WTC11 (cell line): ENCODE measurements around the gene SLA2. TPM values are rescaled to one million over a fixed set of nuclear protein-coding genes. Genes with fewer than 3 reads are reported as not detected.

Source experiments
- ATAC-seq: fragments of 200-7000 bp; cut with Tn5 transposase; 2 replicates; pipeline ENCODE4 v1.10.0; 2021; ENCODE audit warnings: mild to moderate bottlenecking, moderate library complexity
- CTCF ChIA-PET: fragments of 300-600 bp; sonication (Branson Sonifier 250); formaldehyde crosslinking; loops from one replicate; lab custom pipeline; 2021; ENCODE audit warnings: antibody characterized with exemption; lab: Charles Lee
- POLR2A ChIA-PET: fragments of 350-600 bp; sonication (Branson Sonifier 250); formaldehyde crosslinking; loops from one replicate; lab custom pipeline; 2021; ENCODE audit warnings: antibody characterized with exemption; lab: Charles Lee
- DNase-seq: peaks from one replicate; pipeline ENCODE4 v3.0.0; 2021; ENCODE audit warnings: low spot score
- H3K27ac Mint-ChIP-seq: 2 replicates; pipeline ENCODE4 v1.8.0; 2021; ENCODE audit warnings: mixed read lengths
- H3K27me3 Mint-ChIP-seq: 2 replicates; pipeline ENCODE4 v1.8.0; 2021; ENCODE audit warnings: low read depth, mild to moderate bottlenecking, moderate library complexity, mixed read lengths
- H3K36me3 Mint-ChIP-seq: 2 replicates; pipeline ENCODE4 v1.8.0; 2021; ENCODE audit warnings: mixed read lengths
- H3K4me1 Mint-ChIP-seq: 2 replicates; pipeline ENCODE4 v1.8.0; 2022; ENCODE audit warnings: mixed read lengths
- H3K4me3 Mint-ChIP-seq: 2 replicates; pipeline ENCODE4 v1.8.0; 2021; ENCODE audit warnings: mild to moderate bottlenecking, moderate library complexity, mixed read lengths
- H3K9me3 Mint-ChIP-seq: 2 replicates; pipeline ENCODE4 v1.8.0; 2021; ENCODE audit warnings: mixed read lengths
- ETV6 ChIP-seq: sonication (generic); formaldehyde crosslinking; IDR thresholded peaks from 2 replicates; pipeline ENCODE4 v1.8.1; 2022; ENCODE audit warnings: mild to moderate bottlenecking, missing genetic modification reagents
- FOXJ3 ChIP-seq: sonication (generic); formaldehyde crosslinking; IDR thresholded peaks from 2 replicates; pipeline ENCODE4 v1.9.0; 2021; ENCODE audit warnings: missing genetic modification reagents, mild to moderate bottlenecking, borderline replicate concordance
- FOXK1 ChIP-seq: sonication (generic); formaldehyde crosslinking; IDR thresholded peaks from 2 replicates; pipeline ENCODE4 v1.8.0; 2022; ENCODE audit warnings: mild to moderate bottlenecking, moderate library complexity, missing genetic modification reagents
- FOXP1 ChIP-seq: sonication (generic); formaldehyde crosslinking; IDR thresholded peaks from 2 replicates; pipeline ENCODE4 v1.8.0; 2022; ENCODE audit warnings: missing genetic modification reagents, mild to moderate bottlenecking, moderate library complexity, borderline replicate concordance
- GABPB1 ChIP-seq: sonication (generic); formaldehyde crosslinking; IDR thresholded peaks from 2 replicates; pipeline ENCODE4 v1.8.1; 2023; ENCODE audit warnings: mild to moderate bottlenecking, missing genetic modification reagents
- JAZF1 ChIP-seq: fragments of 250-450 bp; sonication (Bioruptor Pico); IDR thresholded peaks from 2 replicates; pipeline ENCODE4 v1.9.0; 2021; ENCODE audit warnings: moderate library complexity, mild to moderate bottlenecking, inconsistent platforms
- MYBL2 ChIP-seq: sonication (generic); formaldehyde crosslinking; IDR thresholded peaks from 2 replicates; pipeline ENCODE4 v1.8.1; 2023; ENCODE audit warnings: mild to moderate bottlenecking, moderate library complexity, missing genetic modification reagents
- SMAD3 ChIP-seq: sonication (generic); formaldehyde crosslinking; IDR thresholded peaks from 2 replicates; pipeline ENCODE4 v1.8.0; 2022; ENCODE audit warnings: missing genetic modification reagents, mild to moderate bottlenecking, borderline replicate concordance
- TCF7 ChIP-seq: sonication (generic); formaldehyde crosslinking; IDR thresholded peaks from 2 replicates; pipeline ENCODE4 v1.8.0; 2022; ENCODE audit warnings: mild to moderate bottlenecking, low read depth, missing genetic modification reagents, moderate library complexity
- ZBTB21 ChIP-seq: sonication (generic); formaldehyde crosslinking; IDR thresholded peaks from 2 replicates; pipeline ENCODE4 v1.8.1; 2023; ENCODE audit warnings: mild to moderate bottlenecking, missing genetic modification reagents, borderline replicate concordance
- ZNF232 ChIP-seq: sonication (generic); formaldehyde crosslinking; IDR thresholded peaks from 2 replicates; pipeline ENCODE4 v1.8.0; 2022; ENCODE audit warnings: mild to moderate bottlenecking, missing genetic modification reagents
- ZNF317 ChIP-seq: sonication (generic); formaldehyde crosslinking; IDR thresholded peaks from 2 replicates; pipeline ENCODE4 v1.8.1; 2023; ENCODE audit warnings: low read depth, mild to moderate bottlenecking, moderate library complexity, missing genetic modification reagents, borderline replicate concordance
- total RNA-seq: library from RNA; stranded (reverse); gene quantifications from 3 replicates; pipeline ENCODE4 v1.2.3, GENCODE V29; 2021
- TF ChIP-seq, protein P1 (sequence below): fragments of 250-450 bp; sonication (Bioruptor Pico); IDR thresholded peaks from 2 replicates; pipeline ENCODE4 v1.9.0; 2021; ENCODE audit warnings: moderate library complexity, mild to moderate bottlenecking, inconsistent platforms, borderline replicate concordance
- TF ChIP-seq, protein P2 (sequence below): sonication (generic); formaldehyde crosslinking; IDR thresholded peaks from 2 replicates; pipeline ENCODE4 v1.8.0; 2023; ENCODE audit warnings: mild to moderate bottlenecking, missing genetic modification reagents
- TF ChIP-seq, protein P3 (sequence below): sonication (generic); formaldehyde crosslinking; IDR thresholded peaks from 2 replicates; pipeline ENCODE4 v1.8.1; 2023; ENCODE audit warnings: mild to moderate bottlenecking, missing genetic modification reagents, borderline replicate concordance
- TF ChIP-seq, protein P4 (sequence below): sonication (generic); formaldehyde crosslinking; IDR thresholded peaks from 2 replicates; pipeline ENCODE4 v1.8.1; 2023; ENCODE audit warnings: mild to moderate bottlenecking, missing genetic modification reagents, moderate library complexity

Gene SLA2
- total RNA-seq, 1 experiment from 2014 or later, result 0.17 TPM

GRCh38 chr20:36633285-36633772 is 12.7 kb downstream of the SLA2 start (continued):
- TF ChIP-seq, protein P1, sequence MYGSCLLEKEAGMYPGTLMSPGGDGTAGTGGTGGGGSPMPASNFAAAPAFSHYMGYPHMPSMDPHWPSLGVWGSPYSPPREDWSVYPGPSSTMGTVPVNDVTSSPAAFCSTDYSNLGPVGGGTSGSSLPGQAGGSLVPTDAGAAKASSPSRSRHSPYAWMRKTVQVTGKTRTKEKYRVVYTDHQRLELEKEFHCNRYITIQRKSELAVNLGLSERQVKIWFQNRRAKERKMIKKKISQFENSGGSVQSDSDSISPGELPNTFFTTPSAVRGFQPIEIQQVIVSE (CRISPR knock-in tag), result no peak
- TF ChIP-seq ETV6 (CRISPR knock-in tag) (no peak), FOXK1 (CRISPR knock-in tag) (no peak), FOXJ3 (CRISPR knock-in tag) (no peak), ZNF317 (no peak), MYBL2 (CRISPR knock-in tag) (no peak), TCF7 (CRISPR knock-in tag) (no peak)
- TF ChIP-seq, protein P2, sequence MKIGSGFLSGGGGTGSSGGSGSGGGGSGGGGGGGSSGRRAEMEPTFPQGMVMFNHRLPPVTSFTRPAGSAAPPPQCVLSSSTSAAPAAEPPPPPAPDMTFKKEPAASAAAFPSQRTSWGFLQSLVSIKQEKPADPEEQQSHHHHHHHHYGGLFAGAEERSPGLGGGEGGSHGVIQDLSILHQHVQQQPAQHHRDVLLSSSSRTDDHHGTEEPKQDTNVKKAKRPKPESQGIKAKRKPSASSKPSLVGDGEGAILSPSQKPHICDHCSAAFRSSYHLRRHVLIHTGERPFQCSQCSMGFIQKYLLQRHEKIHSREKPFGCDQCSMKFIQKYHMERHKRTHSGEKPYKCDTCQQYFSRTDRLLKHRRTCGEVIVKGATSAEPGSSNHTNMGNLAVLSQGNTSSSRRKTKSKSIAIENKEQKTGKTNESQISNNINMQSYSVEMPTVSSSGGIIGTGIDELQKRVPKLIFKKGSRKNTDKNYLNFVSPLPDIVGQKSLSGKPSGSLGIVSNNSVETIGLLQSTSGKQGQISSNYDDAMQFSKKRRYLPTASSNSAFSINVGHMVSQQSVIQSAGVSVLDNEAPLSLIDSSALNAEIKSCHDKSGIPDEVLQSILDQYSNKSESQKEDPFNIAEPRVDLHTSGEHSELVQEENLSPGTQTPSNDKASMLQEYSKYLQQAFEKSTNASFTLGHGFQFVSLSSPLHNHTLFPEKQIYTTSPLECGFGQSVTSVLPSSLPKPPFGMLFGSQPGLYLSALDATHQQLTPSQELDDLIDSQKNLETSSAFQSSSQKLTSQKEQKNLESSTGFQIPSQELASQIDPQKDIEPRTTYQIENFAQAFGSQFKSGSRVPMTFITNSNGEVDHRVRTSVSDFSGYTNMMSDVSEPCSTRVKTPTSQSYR (CRISPR knock-in tag), result no peak
- TF ChIP-seq, protein P3, sequence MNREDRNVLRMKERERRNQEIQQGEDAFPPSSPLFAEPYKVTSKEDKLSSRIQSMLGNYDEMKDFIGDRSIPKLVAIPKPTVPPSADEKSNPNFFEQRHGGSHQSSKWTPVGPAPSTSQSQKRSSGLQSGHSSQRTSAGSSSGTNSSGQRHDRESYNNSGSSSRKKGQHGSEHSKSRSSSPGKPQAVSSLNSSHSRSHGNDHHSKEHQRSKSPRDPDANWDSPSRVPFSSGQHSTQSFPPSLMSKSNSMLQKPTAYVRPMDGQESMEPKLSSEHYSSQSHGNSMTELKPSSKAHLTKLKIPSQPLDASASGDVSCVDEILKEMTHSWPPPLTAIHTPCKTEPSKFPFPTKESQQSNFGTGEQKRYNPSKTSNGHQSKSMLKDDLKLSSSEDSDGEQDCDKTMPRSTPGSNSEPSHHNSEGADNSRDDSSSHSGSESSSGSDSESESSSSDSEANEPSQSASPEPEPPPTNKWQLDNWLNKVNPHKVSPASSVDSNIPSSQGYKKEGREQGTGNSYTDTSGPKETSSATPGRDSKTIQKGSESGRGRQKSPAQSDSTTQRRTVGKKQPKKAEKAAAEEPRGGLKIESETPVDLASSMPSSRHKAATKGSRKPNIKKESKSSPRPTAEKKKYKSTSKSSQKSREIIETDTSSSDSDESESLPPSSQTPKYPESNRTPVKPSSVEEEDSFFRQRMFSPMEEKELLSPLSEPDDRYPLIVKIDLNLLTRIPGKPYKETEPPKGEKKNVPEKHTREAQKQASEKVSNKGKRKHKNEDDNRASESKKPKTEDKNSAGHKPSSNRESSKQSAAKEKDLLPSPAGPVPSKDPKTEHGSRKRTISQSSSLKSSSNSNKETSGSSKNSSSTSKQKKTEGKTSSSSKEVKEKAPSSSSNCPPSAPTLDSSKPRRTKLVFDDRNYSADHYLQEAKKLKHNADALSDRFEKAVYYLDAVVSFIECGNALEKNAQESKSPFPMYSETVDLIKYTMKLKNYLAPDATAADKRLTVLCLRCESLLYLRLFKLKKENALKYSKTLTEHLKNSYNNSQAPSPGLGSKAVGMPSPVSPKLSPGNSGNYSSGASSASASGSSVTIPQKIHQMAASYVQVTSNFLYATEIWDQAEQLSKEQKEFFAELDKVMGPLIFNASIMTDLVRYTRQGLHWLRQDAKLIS, result no peak
- TF ChIP-seq, protein P4, sequence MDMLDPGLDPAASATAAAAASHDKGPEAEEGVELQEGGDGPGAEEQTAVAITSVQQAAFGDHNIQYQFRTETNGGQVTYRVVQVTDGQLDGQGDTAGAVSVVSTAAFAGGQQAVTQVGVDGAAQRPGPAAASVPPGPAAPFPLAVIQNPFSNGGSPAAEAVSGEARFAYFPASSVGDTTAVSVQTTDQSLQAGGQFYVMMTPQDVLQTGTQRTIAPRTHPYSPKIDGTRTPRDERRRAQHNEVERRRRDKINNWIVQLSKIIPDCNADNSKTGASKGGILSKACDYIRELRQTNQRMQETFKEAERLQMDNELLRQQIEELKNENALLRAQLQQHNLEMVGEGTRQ (CRISPR knock-in tag), result no peak

DNA sequence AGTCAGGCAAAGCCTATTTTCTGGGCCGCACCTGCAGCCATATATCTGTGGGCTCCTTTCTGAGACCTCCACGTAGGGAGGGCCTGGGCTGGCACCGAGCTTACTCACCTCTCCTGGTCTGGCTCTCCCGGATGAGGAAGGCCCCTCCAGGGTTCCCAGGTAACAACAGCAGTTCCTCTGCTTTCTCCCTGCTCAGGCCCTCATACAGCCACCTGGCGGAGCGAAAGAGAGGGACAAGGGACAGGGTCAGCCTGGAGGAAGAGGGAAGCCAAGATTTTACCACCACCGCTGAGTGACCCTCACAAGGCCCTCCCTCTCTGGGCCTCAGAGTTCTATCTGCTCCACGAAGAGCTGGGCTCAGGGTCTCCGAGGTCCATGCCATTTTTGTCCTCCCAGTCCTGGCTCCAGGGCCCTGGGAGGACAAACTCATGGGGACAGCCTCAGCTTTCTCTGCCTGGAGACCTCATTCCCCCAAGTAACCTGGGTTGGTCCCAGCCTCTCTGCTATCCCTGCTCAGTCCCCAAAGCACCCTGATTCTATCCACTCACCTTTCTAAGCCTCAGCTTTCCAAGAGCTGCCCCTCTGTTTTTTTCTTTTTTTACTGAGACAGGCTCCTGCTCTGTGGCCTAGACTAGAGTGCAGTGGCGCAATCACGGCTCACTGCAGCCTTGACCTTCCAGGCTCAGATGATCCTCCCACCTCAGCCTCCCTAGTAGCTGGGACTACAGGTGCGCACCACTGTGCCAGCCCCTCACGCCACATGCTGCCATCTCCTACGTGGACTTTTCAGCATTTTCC is 13.3 kb downstream of the SLA2 start:
- Mint-ChIP-seq H3K27ac (no peak overlapping the region), H3K4me3 (no peak overlapping the region), H3K9me3 (no peaks in the 10 kb centered on the region), H3K4me1 (0 out of 2 replicates have a peak, but pooled peaks cover 3% of the 10 kb centered on the region), H3K27me3 (no peaks in the 10 kb centered on the region; the same call in 1 of the 2 replicates), H3K36me3 (no peaks in the 10 kb centered on the region)
- TF ChIP-seq GABPB1 (CRISPR knock-in tag) (0 out of 2 replicates have a peak, but pooled peaks have one; percentile 8), JAZF1 (CRISPR knock-in tag) (no peak), ZBTB21 (CRISPR knock-in tag) (no peak), FOXP1 (CRISPR knock-in tag) (no peak), ZNF232 (no peak), SMAD3 (CRISPR knock-in tag) (no peak), FOXJ3 (CRISPR knock-in tag) (no peak)
- CTCF ChIA-PET, result interaction anchor here (0.6 to 2.2 kb wide), 14 partner anchors 8 to 233 kb away, joined by 3 to 18 read pairs (median 4); partner anchors contain the start of genes RAB5IF and SLA2
- POLR2A ChIA-PET, result interaction anchor here (0.6 to 1.2 kb wide), 2 partner anchors 43 to 194 kb away, joined by 3 to 4 read pairs; no protein-coding TSS in a partner anchor
- ATAC-seq, result peak; percentile 95
- peak; percentile 70 for DNase-seq
